Activated CD8-positive, alpha-beta memory T cell treated with anti-CD3 and anti-CD28 coated beads, Interleukin-2, amount 50 U/mL, for 1 hour (primary cell): ENCODE results near the gene PPP2R5D.

Source experiments
- DNase-seq: peaks from one replicate; pipeline ENCODE4 v3.0.0-alpha.2; 2020; ENCODE audit errors: extremely low read depth

The PPP2R5D gene

GRCh38 chr6:43059168-43060033 lies 75.0 kb downstream of the PPP2R5D start, which contains the start of the genes KLC4 and MRPL2:
TSS of gene KLC4 (plus strand) at chr6:43059631. CDS start at chr6:43061336, 1,705 bp downstream.
TSS of gene MRPL2 (minus strand) at chr6:43059434. CDS start at chr6:43059381, 53 bp downstream.
- peak; percentile 95 for DNase-seq

GRCh38 chr6:43060034-43060754 lies 75.8 kb downstream of the PPP2R5D start:
- DNase-seq, result no peak

- no peak for DNase-seq
Observed at GRCh38 chr6:43060755-43061633, 76.6 kb downstream of the PPP2R5D start.

- no peak for DNase-seq
Observed at GRCh38 chr6:43061861-43062260, 77.5 kb downstream of the PPP2R5D start.
